ENCODE measurements around the gene ABCF3. TPM values are rescaled to one million over a fixed set of nuclear protein-coding genes. Genes with fewer than 3 reads are reported as not detected.

Gene ABCF3
- total RNA-seq, 1 donor from 2014 or later, result 60.0 TPM

Other genes with a start within 250 kb of the ABCF3 start
- 17.7 and 19.1 TPM in 2 replicates for gene ABCC5, start 168.3 kb upstream of the ABCF3 start, total RNA-seq
- not detected in 2 replicates for gene HTR3D, start 154.5 kb upstream of the ABCF3 start, total RNA-seq
- not detected in 2 replicates for gene HTR3C, start 133.2 kb upstream of the ABCF3 start, total RNA-seq
- not detected in 2 replicates for gene HTR3E, start 89.1 kb upstream of the ABCF3 start, total RNA-seq
- gene EIF2B5, start 50.8 kb upstream of the ABCF3 start, total RNA-seq, result 57.1 and 65.5 TPM in 2 replicates
- 39.7 and 44.5 TPM in 2 replicates for gene DVL3, start 30.8 kb upstream of the ABCF3 start, total RNA-seq
- 194 and 211 TPM in 2 replicates for gene AP2M1, start 11.3 kb upstream of the ABCF3 start, total RNA-seq
- gene VWA5B2, start 43.4 kb downstream of the ABCF3 start, total RNA-seq, result not detected in 2 replicates
- gene ALG3, start 62.8 kb downstream of the ABCF3 start, total RNA-seq, result 48.5 and 53.0 TPM in 2 replicates
- 5.0 and 6.4 TPM in 2 replicates for gene EEF1AKMT4, start 63.5 kb downstream of the ABCF3 start, total RNA-seq
- 0.14 and 0.16 TPM in 2 replicates for gene CAMK2N2, start 75.4 kb downstream of the ABCF3 start, total RNA-seq
- gene ECE2, start 89.8 kb downstream of the ABCF3 start, total RNA-seq, result not detected in 2 replicates
- gene PSMD2, start 113.0 kb downstream of the ABCF3 start, total RNA-seq, result 225 and 230 TPM in 2 replicates
- 397 and 400 TPM in 2 replicates for gene EIF4G1, start 128.4 kb downstream of the ABCF3 start, total RNA-seq
- gene FAM131A, start 151.4 kb downstream of the ABCF3 start, total RNA-seq, result 3.8 and 5.3 TPM in 2 replicates
- gene CLCN2, start 175.4 kb downstream of the ABCF3 start, total RNA-seq, result 3.7 and 4.0 TPM in 2 replicates
- 89.8 and 91.6 TPM in 2 replicates for gene POLR2H, start 175.5 kb downstream of the ABCF3 start, total RNA-seq
- gene THPO, start 192.0 kb downstream of the ABCF3 start, total RNA-seq, result not detected in 2 replicates
- not detected in 2 replicates for gene CHRD, start 193.9 kb downstream of the ABCF3 start, total RNA-seq